ENCODE results near the gene CSNK2A3.

CSNK2A3 gene

DNA sequence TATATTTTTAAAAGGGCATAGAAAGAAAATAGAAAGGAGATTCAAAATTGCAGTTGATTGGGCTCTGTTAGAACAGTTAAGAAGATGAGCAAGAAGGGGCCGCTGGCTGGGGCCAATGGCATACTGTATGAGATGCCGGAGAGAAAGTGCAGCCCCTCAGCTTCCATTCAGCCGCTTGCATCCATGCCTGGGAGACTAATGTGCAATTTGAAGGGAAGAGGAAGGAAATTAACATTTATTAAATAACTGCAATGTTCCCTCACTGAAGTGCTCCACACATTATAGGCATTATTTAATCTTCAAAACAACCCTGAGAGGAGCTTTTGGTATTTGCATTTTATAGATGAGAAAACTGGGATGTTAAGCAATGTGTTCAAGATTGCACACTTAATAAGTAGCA, 44.7 kb upstream of the CSNK2A3 start:
- Histone ChIP-seq H3K4me2 (ENCODE audit: insufficient read depth, low read length) (no peak overlapping the region), H3K27ac (ENCODE audit: low read length) (no peak overlapping the region), H3K79me2 (ENCODE audit: insufficient read depth, low read length) (no peaks in the 10 kb centered on the region), H4K20me1 (ENCODE audit: insufficient read depth, low read length) (no peaks in the 10 kb centered on the region; the same call in none of the 2 replicates), H3K27me3 (ENCODE audit: insufficient read depth, low read length, poor library complexity) (peaks cover 16% of the 10 kb centered on the region), H3K4me1 (ENCODE audit: insufficient read depth, low read length) (no peaks in the 10 kb centered on the region), H2AFZ (ENCODE audit: low read depth, low read length) (no peak overlapping the region), H3K9me3 (ENCODE audit: insufficient read depth, low read length, severe bottlenecking) (no peaks in the 10 kb centered on the region), H3K36me3 (ENCODE audit: insufficient read depth, low read length) (no peaks in the 10 kb centered on the region), H3K4me3 (ENCODE audit: low read depth in 1 of 2, low read length in 2 of 2) (no peak overlapping the region), H3K9ac (ENCODE audit: low read depth, low read length) (no peak overlapping the region)
- no peak for TF ChIP-seq EZH2 (IDR thresholded peaks at IDR 0.05; ENCODE audit: borderline replicate concordance, low read depth, low read length, severe bottlenecking)
- TF ChIP-seq, protein P1, sequence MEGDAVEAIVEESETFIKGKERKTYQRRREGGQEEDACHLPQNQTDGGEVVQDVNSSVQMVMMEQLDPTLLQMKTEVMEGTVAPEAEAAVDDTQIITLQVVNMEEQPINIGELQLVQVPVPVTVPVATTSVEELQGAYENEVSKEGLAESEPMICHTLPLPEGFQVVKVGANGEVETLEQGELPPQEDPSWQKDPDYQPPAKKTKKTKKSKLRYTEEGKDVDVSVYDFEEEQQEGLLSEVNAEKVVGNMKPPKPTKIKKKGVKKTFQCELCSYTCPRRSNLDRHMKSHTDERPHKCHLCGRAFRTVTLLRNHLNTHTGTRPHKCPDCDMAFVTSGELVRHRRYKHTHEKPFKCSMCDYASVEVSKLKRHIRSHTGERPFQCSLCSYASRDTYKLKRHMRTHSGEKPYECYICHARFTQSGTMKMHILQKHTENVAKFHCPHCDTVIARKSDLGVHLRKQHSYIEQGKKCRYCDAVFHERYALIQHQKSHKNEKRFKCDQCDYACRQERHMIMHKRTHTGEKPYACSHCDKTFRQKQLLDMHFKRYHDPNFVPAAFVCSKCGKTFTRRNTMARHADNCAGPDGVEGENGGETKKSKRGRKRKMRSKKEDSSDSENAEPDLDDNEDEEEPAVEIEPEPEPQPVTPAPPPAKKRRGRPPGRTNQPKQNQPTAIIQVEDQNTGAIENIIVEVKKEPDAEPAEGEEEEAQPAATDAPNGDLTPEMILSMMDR (IDR thresholded peaks at IDR 0.05; ENCODE audit: borderline replicate concordance, extremely low read depth, low read length, poor library complexity, severe bottlenecking): no peak
- ATAC-seq (ENCODE audit: insufficient read depth, low read depth) (no peak), DNase-seq (no peak)

DNA sequence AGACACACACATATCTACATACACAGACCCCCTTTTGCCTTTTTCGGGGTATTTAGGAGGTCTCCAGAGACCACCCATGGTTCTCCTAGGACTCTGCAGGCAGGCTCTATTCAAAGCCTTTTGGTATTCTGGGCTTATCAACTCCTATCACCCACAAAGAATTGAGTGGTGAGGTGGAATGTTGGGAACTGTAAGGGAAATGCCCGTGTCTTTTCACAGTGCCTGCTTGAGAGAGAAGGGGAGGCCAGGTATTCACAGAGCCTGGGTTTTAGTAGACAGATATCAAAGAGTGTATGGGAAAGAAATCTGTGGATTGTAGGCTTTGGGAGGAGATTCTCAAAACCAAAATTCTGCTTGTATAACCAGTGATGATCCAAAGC, 44.0 kb upstream of the CSNK2A3 start:
- H3K4me3 ChIP-seq (ENCODE audit: low read depth in 1 of 2, low read length in 2 of 2): no peak overlapping the region
- H2AFZ ChIP-seq (ENCODE audit: low read depth, low read length): no peak overlapping the region
- H3K36me3 ChIP-seq (ENCODE audit: insufficient read depth, low read length): no peaks in the 10 kb centered on the region
- H3K79me2 ChIP-seq (ENCODE audit: insufficient read depth, low read length): no peaks in the 10 kb centered on the region
- H4K20me1 ChIP-seq (ENCODE audit: insufficient read depth, low read length): no peaks in the 10 kb centered on the region; the same call in none of the 2 replicates
- H3K9ac ChIP-seq (ENCODE audit: low read depth, low read length): no peak overlapping the region
- no peak overlapping the region for H3K4me2 ChIP-seq (ENCODE audit: insufficient read depth, low read length)
- H3K27ac ChIP-seq (ENCODE audit: low read length): no peak overlapping the region
- DNase-seq (no peak), ATAC-seq (ENCODE audit: insufficient read depth, low read depth) (no peak)
- H3K9me3 ChIP-seq (ENCODE audit: insufficient read depth, low read length, severe bottlenecking): no peaks in the 10 kb centered on the region
- TF ChIP-seq, protein P1 (IDR thresholded peaks at IDR 0.05; ENCODE audit: borderline replicate concordance, extremely low read depth, low read length, poor library complexity, severe bottlenecking): no peak
- TF ChIP-seq EZH2 (IDR thresholded peaks at IDR 0.05; ENCODE audit: borderline replicate concordance, low read depth, low read length, severe bottlenecking): no peak
- no peaks in the 10 kb centered on the region for H3K4me1 ChIP-seq (ENCODE audit: insufficient read depth, low read length)
- peaks cover 16% of the 10 kb centered on the region for H3K27me3 ChIP-seq (ENCODE audit: insufficient read depth, low read length, poor library complexity)

DNA sequence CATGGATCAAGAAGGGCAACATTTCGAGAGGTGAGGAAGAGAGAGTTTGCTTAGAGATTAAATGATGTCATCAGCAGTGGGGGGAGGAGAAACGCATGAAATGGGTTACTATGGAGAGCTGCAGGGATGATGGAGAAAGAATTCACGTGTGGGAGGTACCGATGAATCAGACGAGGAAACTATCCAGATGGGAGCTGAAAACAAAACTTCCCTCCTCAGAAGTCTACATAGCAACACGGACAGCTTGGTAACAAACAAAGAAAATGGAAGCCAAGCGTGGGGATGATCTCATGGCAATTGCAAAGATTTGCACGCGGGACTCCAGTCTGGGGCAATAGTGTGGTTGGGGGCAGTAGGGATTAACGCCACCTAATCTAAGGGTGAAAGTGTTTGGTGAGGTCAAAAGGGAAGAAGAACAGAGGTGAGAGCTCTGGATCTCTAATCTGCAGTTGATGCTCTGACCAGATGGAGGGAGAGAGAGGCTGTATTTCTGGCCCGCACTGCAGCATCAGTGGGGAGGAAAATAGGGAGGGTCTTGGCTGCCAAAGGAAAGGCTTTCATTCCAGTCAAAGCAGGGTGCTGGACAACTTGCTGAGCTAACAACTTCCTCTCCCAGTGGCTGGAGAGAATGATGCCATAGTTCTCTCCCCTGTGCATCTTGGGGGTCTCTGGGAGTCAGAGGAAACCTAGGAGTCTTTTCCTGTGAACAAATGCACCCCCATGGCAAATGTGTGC, 43.4 kb upstream of the CSNK2A3 start:
- no peak overlapping the region for H2AFZ ChIP-seq (ENCODE audit: low read depth, low read length)
- H3K4me2 ChIP-seq (ENCODE audit: insufficient read depth, low read length): no peak overlapping the region
- H3K9me3 ChIP-seq (ENCODE audit: insufficient read depth, low read length, severe bottlenecking): no peaks in the 10 kb centered on the region
- DNase-seq: no peak
- H3K27ac ChIP-seq (ENCODE audit: low read length): no peak overlapping the region
- no peak for ATAC-seq (ENCODE audit: insufficient read depth, low read depth)
- H4K20me1 ChIP-seq (ENCODE audit: insufficient read depth, low read length): no peaks in the 10 kb centered on the region; the same call in none of the 2 replicates
- TF ChIP-seq, protein P1 (IDR thresholded peaks at IDR 0.05; ENCODE audit: borderline replicate concordance, extremely low read depth, low read length, poor library complexity, severe bottlenecking): no peak
- no peak for TF ChIP-seq EZH2 (IDR thresholded peaks at IDR 0.05; ENCODE audit: borderline replicate concordance, low read depth, low read length, severe bottlenecking)
- H3K36me3 ChIP-seq (ENCODE audit: insufficient read depth, low read length): no peaks in the 10 kb centered on the region
- H3K79me2 ChIP-seq (ENCODE audit: insufficient read depth, low read length): no peaks in the 10 kb centered on the region
- H3K4me3 ChIP-seq (ENCODE audit: low read depth in 1 of 2, low read length in 2 of 2): no peak overlapping the region
- no peak overlapping the region for H3K9ac ChIP-seq (ENCODE audit: low read depth, low read length)
- no peaks in the 10 kb centered on the region for H3K4me1 ChIP-seq (ENCODE audit: insufficient read depth, low read length)
- peaks cover 16% of the 10 kb centered on the region for H3K27me3 ChIP-seq (ENCODE audit: insufficient read depth, low read length, poor library complexity)

Data from DND-41 (cell line).